Activated CD8-positive, alpha-beta T cell treated with anti-CD3 and anti-CD28 coated beads for 36 hours (primary cell): ENCODE results near the gene MOBP. TPM values are rescaled to one million over a fixed set of nuclear protein-coding genes. Genes with fewer than 3 reads are reported as not detected.

Source experiments
- ATAC-seq: fragments of 200-7000 bp; cut with Tn5 transposase; one replicate; pipeline ENCODE4 v1.10.0; 2021; ENCODE audit warnings: mild to moderate bottlenecking, moderate library complexity
- CTCF ChIA-PET: fragments of 350-600 bp; sonication (Branson Sonifier 250); formaldehyde crosslinking; loops from one replicate; lab custom pipeline; 2021; ENCODE audit warnings: antibody characterized with exemption; lab: Charles Lee
- POLR2A ChIA-PET: fragments of 350-600 bp; sonication (Branson Sonifier 250); formaldehyde crosslinking; loops from one replicate; lab custom pipeline; 2021; ENCODE audit warnings: antibody characterized with exemption; lab: Charles Lee
- DNase-seq: peaks from one replicate; pipeline ENCODE4 v3.0.0-alpha.2; 2020
- H3K27ac Mint-ChIP-seq: one replicate; pipeline ENCODE4 v1.8.0; 2021; ENCODE audit warnings: mild to moderate bottlenecking, mixed read lengths
- H3K27me3 Mint-ChIP-seq: one replicate; pipeline ENCODE4 v1.8.0; 2021; ENCODE audit warnings: mixed read lengths
- H3K36me3 Mint-ChIP-seq: one replicate; pipeline ENCODE4 v1.8.0; 2021; ENCODE audit warnings: low read depth, mixed read lengths
- H3K4me1 Mint-ChIP-seq: one replicate; pipeline ENCODE4 v1.8.0; 2021; ENCODE audit warnings: low read depth, mixed read lengths
- H3K4me3 Mint-ChIP-seq: one replicate; pipeline ENCODE4 v1.8.0; 2021; ENCODE audit warnings: mild to moderate bottlenecking, moderate library complexity, mixed read lengths
- H3K9me3 Mint-ChIP-seq: one replicate; pipeline ENCODE4 v1.8.0; 2021; ENCODE audit warnings: mixed read lengths
- intact Hi-C: fragments of 100-400 bp; cut with micrococcal nuclease; formaldehyde crosslinking; loops from one replicate; pipeline ENCODE4 v1.10.0; 2022
- total RNA-seq, 2 experiments: library from RNA; stranded (reverse); gene quantifications; one replicate each; pipeline ENCODE4 v1.2.3, GENCODE V29; 2021
- TF ChIP-seq, protein P1 (sequence below): fragments of 200-600 bp; IDR thresholded peaks from one replicate; pipeline ENCODE4 v1.8.0; 2022; ENCODE audit warnings: antibody characterized with exemption, mild to moderate bottlenecking

MOBP gene
- total RNA-seq, 2 experiments from 2014 or later: not detected

DNA sequence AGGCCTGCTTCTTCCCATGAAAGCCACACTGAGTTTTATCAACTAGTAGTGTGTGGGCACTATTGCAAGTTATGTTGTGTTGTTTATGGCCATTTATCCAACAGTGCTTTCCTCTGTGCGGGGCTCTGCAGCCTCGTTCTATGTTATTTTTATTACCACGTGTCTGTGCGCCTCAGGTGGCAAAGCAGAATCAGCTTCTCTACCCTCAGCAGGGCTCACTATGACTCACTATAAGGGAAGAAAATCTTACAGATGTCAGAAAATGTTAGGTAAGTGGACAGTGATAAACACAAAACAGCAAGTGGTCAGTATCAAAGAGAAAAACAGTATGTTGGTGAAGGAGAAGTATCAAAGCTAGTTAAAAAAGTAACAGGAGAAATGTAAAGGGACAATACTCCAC, 61.4 kb downstream of the MOBP start:
- CTCF ChIA-PET: no interaction called here
- H3K4me1 Mint-ChIP-seq: no peaks in the 10 kb centered on the region
- POLR2A ChIA-PET: interaction anchor here (0.6 kb wide), 1 partner anchor 183 kb away, joined by 4 read pairs; no protein-coding TSS in a partner anchor
- DNase-seq (no peak), ATAC-seq (no peak)
- intact Hi-C loops: no loop called here
- H3K4me3 Mint-ChIP-seq: no peak overlapping the region
- peaks cover 4% of the 10 kb centered on the region for H3K9me3 Mint-ChIP-seq
- peaks cover 12% of the 10 kb centered on the region for H3K27me3 Mint-ChIP-seq
- TF ChIP-seq, protein P1, sequence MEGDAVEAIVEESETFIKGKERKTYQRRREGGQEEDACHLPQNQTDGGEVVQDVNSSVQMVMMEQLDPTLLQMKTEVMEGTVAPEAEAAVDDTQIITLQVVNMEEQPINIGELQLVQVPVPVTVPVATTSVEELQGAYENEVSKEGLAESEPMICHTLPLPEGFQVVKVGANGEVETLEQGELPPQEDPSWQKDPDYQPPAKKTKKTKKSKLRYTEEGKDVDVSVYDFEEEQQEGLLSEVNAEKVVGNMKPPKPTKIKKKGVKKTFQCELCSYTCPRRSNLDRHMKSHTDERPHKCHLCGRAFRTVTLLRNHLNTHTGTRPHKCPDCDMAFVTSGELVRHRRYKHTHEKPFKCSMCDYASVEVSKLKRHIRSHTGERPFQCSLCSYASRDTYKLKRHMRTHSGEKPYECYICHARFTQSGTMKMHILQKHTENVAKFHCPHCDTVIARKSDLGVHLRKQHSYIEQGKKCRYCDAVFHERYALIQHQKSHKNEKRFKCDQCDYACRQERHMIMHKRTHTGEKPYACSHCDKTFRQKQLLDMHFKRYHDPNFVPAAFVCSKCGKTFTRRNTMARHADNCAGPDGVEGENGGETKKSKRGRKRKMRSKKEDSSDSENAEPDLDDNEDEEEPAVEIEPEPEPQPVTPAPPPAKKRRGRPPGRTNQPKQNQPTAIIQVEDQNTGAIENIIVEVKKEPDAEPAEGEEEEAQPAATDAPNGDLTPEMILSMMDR: no peak
- no peaks in the 10 kb centered on the region for H3K36me3 Mint-ChIP-seq
- no peak overlapping the region for H3K27ac Mint-ChIP-seq

DNA sequence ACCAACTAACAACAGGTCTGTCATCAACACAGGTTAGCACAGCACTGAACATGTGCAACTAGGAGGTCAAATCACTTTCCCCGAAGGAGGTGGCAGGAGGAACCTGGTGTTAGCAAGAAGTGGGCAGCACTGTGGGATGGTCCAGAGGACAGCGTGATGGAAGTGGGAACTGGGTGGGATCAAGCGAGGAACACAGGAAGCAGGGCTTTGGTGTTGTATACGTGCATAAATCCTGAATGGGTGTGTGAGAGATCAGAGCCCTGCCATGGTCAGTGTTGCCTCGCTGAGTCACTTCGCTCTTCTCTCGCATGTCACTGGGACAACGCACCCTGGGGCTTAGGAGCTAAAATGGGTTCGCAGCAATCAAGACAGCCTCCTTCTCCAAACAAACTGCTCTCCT, 62.1 kb downstream of the MOBP start:
- Mint-ChIP-seq H3K4me1 (no peaks in the 10 kb centered on the region), H3K27ac (no peak overlapping the region), H3K9me3 (no peaks in the 10 kb centered on the region), H3K27me3 (peaks cover 12% of the 10 kb centered on the region), H3K4me3 (no peak overlapping the region), H3K36me3 (no peaks in the 10 kb centered on the region)
- no peak for DNase-seq
- ChIA-PET POLR2A (interaction anchor here (0.6 kb wide), 1 partner anchor 182 kb away, joined by 4 read pairs; no protein-coding TSS in a partner anchor), CTCF (no interaction called here)
- TF ChIP-seq, protein P1: no peak
- intact Hi-C loops: no loop called here
- no peak for ATAC-seq

- Mint-ChIP-seq H3K27ac (no peak overlapping the region), H3K36me3 (no peaks in the 10 kb centered on the region), H3K4me1 (no peaks in the 10 kb centered on the region), H3K9me3 (no peaks in the 10 kb centered on the region), H3K4me3 (no peak overlapping the region), H3K27me3 (peaks cover 14% of the 10 kb centered on the region)
- DNase-seq (no peak), ATAC-seq (no peak)
- ChIA-PET CTCF (interaction anchor here (1.2 kb wide), 1 partner anchor 11 kb away, joined by 4 read pairs; no protein-coding TSS in a partner anchor), POLR2A (no interaction called here)
- intact Hi-C loops: no loop called here
- TF ChIP-seq, protein P1: no peak
These were observed 63.6 kb downstream of the MOBP start for GRCh38 chr3:39531066-39531465.

- ATAC-seq (no peak), DNase-seq (no peak)
- intact Hi-C loops: no loop called here
- Mint-ChIP-seq H3K36me3 (no peaks in the 10 kb centered on the region), H3K27ac (no peak overlapping the region), H3K9me3 (no peaks in the 10 kb centered on the region), H3K4me1 (no peaks in the 10 kb centered on the region), H3K4me3 (no peak overlapping the region), H3K27me3 (peaks cover 14% of the 10 kb centered on the region)
- TF ChIP-seq, protein P1: no peak
- POLR2A ChIA-PET: no interaction called here
- CTCF ChIA-PET: interaction anchor here (1.2 kb wide), 1 partner anchor 10 kb away, joined by 4 read pairs; no protein-coding TSS in a partner anchor
These were observed 64.2 kb downstream of the MOBP start for GRCh38 chr3:39531665-39532064.

DNA sequence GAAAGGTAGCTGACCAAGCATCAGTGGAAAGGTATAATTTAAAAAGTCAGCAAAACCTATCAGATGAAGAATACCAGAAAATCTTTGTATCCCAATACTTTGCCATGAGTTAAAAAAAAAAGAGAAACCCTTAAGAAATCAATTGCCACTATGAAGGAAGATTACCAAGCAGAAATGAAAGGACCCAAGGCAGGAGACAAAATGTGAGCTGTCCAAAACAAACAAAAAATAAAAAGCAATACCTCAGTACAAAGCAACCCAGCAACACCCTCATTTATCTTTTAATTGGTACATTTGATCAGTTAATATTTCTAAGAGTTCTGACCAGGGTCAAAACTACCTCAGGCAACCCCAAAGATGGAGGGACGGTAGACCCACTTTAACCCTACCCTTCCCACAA, 65.3 kb downstream of the MOBP start:
- Mint-ChIP-seq H3K4me3 (no peak overlapping the region), H3K4me1 (no peaks in the 10 kb centered on the region), H3K36me3 (no peaks in the 10 kb centered on the region), H3K9me3 (no peaks in the 10 kb centered on the region), H3K27ac (no peak overlapping the region), H3K27me3 (peaks cover 14% of the 10 kb centered on the region)
- ATAC-seq: no peak
- POLR2A ChIA-PET: no interaction called here
- intact Hi-C loops: no loop called here
- CTCF ChIA-PET: no interaction called here
- no peak for DNase-seq
- TF ChIP-seq, protein P1: no peak
